Epithelial cell of esophagus (primary cell): ENCODE results near the gene PXN.

Experiments used
- DNase-seq: peaks from one replicate; pipeline ENCODE4 v3.0.0; 2010; ENCODE audit warnings: low read depth
- H3K4me3 ChIP-seq: 2 replicates; pipeline ENCODE4 v1.5.1; 2011; ENCODE audit warnings: mild to moderate bottlenecking, low read length, control low read depth
- TF ChIP-seq, protein P1 (sequence below): IDR thresholded peaks from 2 replicates; pipeline ENCODE4 v1.5.1; 2011; ENCODE audit warnings: low read depth, mild to moderate bottlenecking, low read length, control low read depth, inconsistent platforms; ENCODE audit not compliant: insufficient read depth; ENCODE audit errors: missing control alignments

Gene PXN

DNA sequence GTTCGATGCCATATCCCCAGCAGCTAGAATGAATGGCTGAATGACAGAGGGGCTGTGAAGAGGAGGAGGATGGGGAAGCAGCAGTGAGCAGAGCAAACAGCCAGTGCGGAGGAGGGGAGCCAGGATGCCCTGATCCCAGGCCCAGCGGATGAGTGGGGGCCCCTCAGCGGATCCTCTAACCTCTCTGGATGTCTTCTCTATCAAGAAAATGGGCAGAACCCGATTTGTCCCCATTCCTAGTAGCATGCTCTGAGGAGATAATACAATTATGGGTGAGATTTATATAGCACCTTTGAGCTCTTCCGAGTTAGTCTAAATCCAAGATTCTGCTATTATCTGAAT lies 34.6 kb downstream of the PXN start:
- no peak overlapping the region for H3K4me3 ChIP-seq
- DNase-seq = no peak
- TF ChIP-seq, protein P1, sequence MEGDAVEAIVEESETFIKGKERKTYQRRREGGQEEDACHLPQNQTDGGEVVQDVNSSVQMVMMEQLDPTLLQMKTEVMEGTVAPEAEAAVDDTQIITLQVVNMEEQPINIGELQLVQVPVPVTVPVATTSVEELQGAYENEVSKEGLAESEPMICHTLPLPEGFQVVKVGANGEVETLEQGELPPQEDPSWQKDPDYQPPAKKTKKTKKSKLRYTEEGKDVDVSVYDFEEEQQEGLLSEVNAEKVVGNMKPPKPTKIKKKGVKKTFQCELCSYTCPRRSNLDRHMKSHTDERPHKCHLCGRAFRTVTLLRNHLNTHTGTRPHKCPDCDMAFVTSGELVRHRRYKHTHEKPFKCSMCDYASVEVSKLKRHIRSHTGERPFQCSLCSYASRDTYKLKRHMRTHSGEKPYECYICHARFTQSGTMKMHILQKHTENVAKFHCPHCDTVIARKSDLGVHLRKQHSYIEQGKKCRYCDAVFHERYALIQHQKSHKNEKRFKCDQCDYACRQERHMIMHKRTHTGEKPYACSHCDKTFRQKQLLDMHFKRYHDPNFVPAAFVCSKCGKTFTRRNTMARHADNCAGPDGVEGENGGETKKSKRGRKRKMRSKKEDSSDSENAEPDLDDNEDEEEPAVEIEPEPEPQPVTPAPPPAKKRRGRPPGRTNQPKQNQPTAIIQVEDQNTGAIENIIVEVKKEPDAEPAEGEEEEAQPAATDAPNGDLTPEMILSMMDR = no peak

DNA sequence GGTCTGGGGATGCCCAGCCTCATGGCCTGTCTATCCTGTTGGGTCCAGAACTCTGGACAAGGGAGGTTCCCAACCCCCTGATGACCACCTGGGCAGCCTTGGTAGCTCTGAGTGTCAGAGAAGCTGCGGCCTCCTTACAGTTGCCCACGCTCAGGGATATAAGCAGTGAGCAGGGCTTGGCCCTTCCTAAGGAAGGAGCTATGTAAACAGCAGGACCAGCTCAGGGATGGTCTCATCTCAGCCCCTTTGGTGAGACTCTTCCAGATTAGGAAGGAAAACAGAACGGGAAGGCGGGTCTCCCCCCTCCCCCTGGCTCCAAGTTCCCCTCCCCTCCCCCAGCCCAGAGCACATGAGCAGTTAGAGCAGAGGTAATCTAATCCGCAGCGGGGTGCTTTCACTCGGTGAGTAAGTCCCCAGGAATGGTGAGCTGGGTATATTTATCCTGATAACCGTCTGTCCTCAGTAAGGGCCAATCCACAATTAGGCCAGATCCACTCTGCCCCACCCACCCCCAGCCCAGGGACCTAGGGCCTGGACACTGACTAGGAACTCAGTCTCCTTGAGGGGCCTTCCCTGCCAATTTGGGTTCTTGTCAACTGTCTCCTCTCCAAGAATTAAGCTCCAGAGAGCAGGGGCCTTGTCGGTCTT lies 35.1 kb downstream of the PXN start:
- H3K4me3 ChIP-seq = no peak overlapping the region
- DNase-seq = peak; percentile 83
- TF ChIP-seq, protein P1 = no peak

DNA sequence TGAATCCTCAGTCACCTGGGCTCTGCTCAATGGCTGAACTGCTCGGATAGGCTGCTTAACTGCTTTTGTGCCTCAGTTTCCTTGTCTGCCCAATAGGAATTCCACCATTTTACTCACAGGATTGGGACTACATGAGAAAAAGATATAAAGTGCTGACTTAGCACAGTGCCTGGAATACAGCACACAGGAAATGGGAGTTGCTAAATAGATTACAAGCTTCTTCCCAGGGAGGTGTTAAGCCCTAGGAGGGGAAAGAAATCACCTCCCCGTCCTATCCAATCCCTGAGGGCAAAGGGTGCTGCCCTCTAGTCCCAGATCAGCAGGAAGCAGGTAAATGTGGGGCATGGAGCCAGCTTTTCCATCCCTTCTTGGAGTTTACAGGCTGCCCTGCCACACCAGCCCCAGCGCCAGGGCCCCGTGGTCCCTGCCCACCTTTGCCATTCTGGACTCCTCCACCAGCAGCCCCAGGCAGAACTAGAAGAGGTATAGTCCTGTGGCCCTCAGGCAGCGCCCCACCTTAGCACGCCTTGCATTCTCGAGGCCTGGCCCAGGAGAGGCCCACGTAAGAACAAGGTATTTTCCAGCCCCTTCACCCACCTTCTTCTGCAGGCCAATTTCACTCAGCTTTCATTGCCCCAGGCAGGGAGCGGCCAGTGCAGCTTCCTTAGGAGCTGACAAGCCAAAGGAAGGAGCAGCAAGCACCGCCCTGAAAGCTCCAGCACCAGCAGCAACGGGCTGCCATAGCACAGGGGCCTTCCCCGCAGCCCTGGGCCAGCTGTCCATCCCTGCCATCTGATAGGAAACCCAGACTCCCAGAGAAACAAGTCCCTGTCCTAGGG lies 35.8 kb downstream of the PXN start:
- DNase-seq = peak; percentile 73
- TF ChIP-seq, protein P1 = no peak
- H3K4me3 ChIP-seq = no peak overlapping the region

DNA sequence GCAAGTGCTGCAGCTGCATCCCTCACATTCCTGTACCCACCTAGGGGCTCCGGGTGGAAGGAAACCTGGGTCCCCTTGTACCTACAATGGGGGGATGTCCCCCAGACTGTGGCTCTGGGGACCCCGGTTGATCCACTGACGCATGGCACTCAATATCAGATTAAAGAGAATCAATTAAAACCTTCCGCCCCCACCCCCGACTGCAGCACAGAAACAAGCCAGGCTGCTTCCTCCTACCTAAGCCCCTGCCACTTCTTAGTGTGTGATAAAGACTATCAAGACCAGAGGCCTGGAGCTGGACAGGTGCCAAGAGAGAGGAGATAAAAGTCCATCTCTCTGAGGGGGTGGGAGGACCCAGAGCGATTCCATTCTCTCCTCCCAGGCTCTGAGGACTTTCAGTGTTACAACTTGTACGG lies 36.5 kb downstream of the PXN start:
- no peak overlapping the region for H3K4me3 ChIP-seq
- no peak for DNase-seq

GRCh38 chr12:120228291-120229070 lies 37.0 kb downstream of the PXN start:
- DNase-seq = peak; percentile 83
- TF ChIP-seq, protein P1 = peak; percentile 92
- no peak overlapping the region for H3K4me3 ChIP-seq

More for the DNA sequence above, 36.5 kb downstream of the PXN start:
- TF ChIP-seq, protein P1 = no peak

GRCh38 chr12:120228041-120228290 lies 37.6 kb downstream of the PXN start:
- H3K4me3 ChIP-seq = no peak overlapping the region
- DNase-seq = no peak
- TF ChIP-seq, protein P1 = no peak
